Measurements from ENCODE around the gene ST6GALNAC4. TPM values are rescaled to one million over a fixed set of nuclear protein-coding genes. Genes with fewer than 3 reads are reported as not detected.

ST6GALNAC4 gene
- total RNA-seq, 1 donor from 2014 or later = 21.4 TPM

- peak overlapping the region; percentile 0 for H3K27ac Mint-ChIP-seq (ENCODE audit: unreplicated experiment)
- H3K4me1 Mint-ChIP-seq (ENCODE audit: unreplicated experiment) = peaks cover 48% of the 10 kb centered on the region
- H3K36me3 Mint-ChIP-seq (ENCODE audit: unreplicated experiment) = no peaks in the 10 kb centered on the region
- no peak for TF ChIP-seq CTCF (IDR thresholded peaks at IDR 0.05)
- no peak overlapping the region for H3K4me3 Mint-ChIP-seq (ENCODE audit: unreplicated experiment)
- H3K9me3 Mint-ChIP-seq (ENCODE audit: unreplicated experiment) = no peaks in the 10 kb centered on the region
- DNase-seq (ENCODE audit: extremely low spot score, unreplicated experiment) = no peak
- H3K27me3 Mint-ChIP-seq (ENCODE audit: unreplicated experiment) = no peaks in the 10 kb centered on the region
These were observed 17.4 kb upstream of the ST6GALNAC4 start for GRCh38 chr9:127934248-127934647.

GRCh38 chr9:127931092-127931881 is 14.4 kb upstream of the ST6GALNAC4 start:
- peak overlapping the region; percentile 73 for H3K4me3 Mint-ChIP-seq (ENCODE audit: unreplicated experiment)
- no peak for DNase-seq (ENCODE audit: extremely low spot score, unreplicated experiment)
- H3K27me3 Mint-ChIP-seq (ENCODE audit: unreplicated experiment) = no peaks in the 10 kb centered on the region
- no peaks in the 10 kb centered on the region for H3K9me3 Mint-ChIP-seq (ENCODE audit: unreplicated experiment)
- H3K27ac Mint-ChIP-seq (ENCODE audit: unreplicated experiment) = peak overlapping the region; percentile 89
- no peaks in the 10 kb centered on the region for H3K36me3 Mint-ChIP-seq (ENCODE audit: unreplicated experiment)
- peaks cover 38% of the 10 kb centered on the region for H3K4me1 Mint-ChIP-seq (ENCODE audit: unreplicated experiment)
- no peak for TF ChIP-seq CTCF (IDR thresholded peaks at IDR 0.05)

- H3K27ac Mint-ChIP-seq (ENCODE audit: unreplicated experiment) = peak within 1 kb of the TSS; percentile 89
- H3K4me1 Mint-ChIP-seq (ENCODE audit: unreplicated experiment) = peaks cover 30% of the 10 kb centered on the region
- peak; percentile 95 for DNase-seq (ENCODE audit: extremely low spot score, unreplicated experiment)
- TF ChIP-seq CTCF (IDR thresholded peaks at IDR 0.05) = peak; percentile 34
- no peaks in the 10 kb centered on the region for H3K9me3 Mint-ChIP-seq (ENCODE audit: unreplicated experiment)
- H3K36me3 Mint-ChIP-seq (ENCODE audit: unreplicated experiment) = no peaks in the 10 kb centered on the region
- H3K4me3 Mint-ChIP-seq (ENCODE audit: unreplicated experiment) = peak within 1 kb of the TSS; percentile 73
- H3K27me3 Mint-ChIP-seq (ENCODE audit: unreplicated experiment) = no peaks in the 10 kb centered on the region
These were observed 13.6 kb upstream of the ST6GALNAC4 start, which contains the start of gene PIP5KL1 for GRCh38 chr9:127930231-127931091. PIP5KL1 (minus strand) TSS chr9:127930777; CDS start chr9:127930752, 25 bp downstream.

- no peak for DNase-seq (ENCODE audit: extremely low spot score, unreplicated experiment)
These were observed 12.8 kb upstream of the ST6GALNAC4 start for GRCh38 chr9:127929625-127929979.

More at GRCh38 chr9:127929625-127929979, 12.8 kb upstream of the ST6GALNAC4 start:
- H3K4me3 Mint-ChIP-seq (ENCODE audit: unreplicated experiment) = no peak overlapping the region
- TF ChIP-seq CTCF (IDR thresholded peaks at IDR 0.05) = no peak
- H3K36me3 Mint-ChIP-seq (ENCODE audit: unreplicated experiment) = no peaks in the 10 kb centered on the region
- H3K4me1 Mint-ChIP-seq (ENCODE audit: unreplicated experiment) = peaks cover 30% of the 10 kb centered on the region
- H3K27ac Mint-ChIP-seq (ENCODE audit: unreplicated experiment) = no peak overlapping the region
- H3K9me3 Mint-ChIP-seq (ENCODE audit: unreplicated experiment) = no peaks in the 10 kb centered on the region
- H3K27me3 Mint-ChIP-seq (ENCODE audit: unreplicated experiment) = no peaks in the 10 kb centered on the region
